Activated CD4-positive, alpha-beta T cell treated with anti-CD3 and anti-CD28 coated beads, Interleukin-2, amount 10 ng/mL, durations not matched to agents 24 days and 14 days (primary cell): ENCODE data around the gene B4GALT2. TPM values are rescaled to one million over a fixed set of nuclear protein-coding genes. Genes with fewer than 3 reads are reported as not detected.

Experiments
- DNase-seq: peaks from one replicate; pipeline ENCODE4 v3.0.0; 2022
- H3K27ac Mint-ChIP-seq: one replicate; pipeline ENCODE4 v1.8.0; 2022; ENCODE audit warnings: mild to moderate bottlenecking, mixed read lengths
- H3K27me3 Mint-ChIP-seq: one replicate; pipeline ENCODE4 v1.8.0; 2022; ENCODE audit warnings: mixed read lengths
- H3K36me3 Mint-ChIP-seq: one replicate; pipeline ENCODE4 v1.8.0; 2022; ENCODE audit warnings: low read depth, mild to moderate bottlenecking, mixed read lengths
- H3K4me1 Mint-ChIP-seq: one replicate; pipeline ENCODE4 v1.8.0; 2021; ENCODE audit warnings: mixed read lengths
- H3K4me3 Mint-ChIP-seq: one replicate; pipeline ENCODE4 v1.8.0; 2022; ENCODE audit warnings: mild to moderate bottlenecking, moderate library complexity, mixed read lengths
- H3K9me3 Mint-ChIP-seq: one replicate; pipeline ENCODE4 v1.8.0; 2021; ENCODE audit warnings: mixed read lengths
- intact Hi-C: fragments of 100-400 bp; cut with micrococcal nuclease; formaldehyde crosslinking; loops from one replicate; pipeline ENCODE4 v1.15.1; 2023
- total RNA-seq: library from RNA; stranded (reverse); gene quantifications from 2 replicates; pipeline ENCODE4 v1.2.3, GENCODE V29; 2022

Gene B4GALT2
- total RNA-seq, 1 donor from 2014 or later, result 59.7 TPM

- Mint-ChIP-seq H3K36me3 (no peaks in the 10 kb centered on the region), H3K9me3 (no peaks in the 10 kb centered on the region), H3K27me3 (no peaks in the 10 kb centered on the region), H3K27ac (no peak overlapping the region), H3K4me3 (no peak overlapping the region), H3K4me1 (peaks cover 30% of the 10 kb centered on the region)
- DNase-seq, result peak; percentile 55
- intact Hi-C loops, result loop anchor here (5.0 to 10.0 kb wide), 3 partner anchors 268 to 1549 kb away; partner anchors contain the start of genes CFAP57, EBNA1BP2 and NASP
Observed at GRCh38 chr1:44033041-44033575, 54.1 kb downstream of the B4GALT2 start.

GRCh38 chr1:44033756-44034155 lies 54.7 kb downstream of the B4GALT2 start:
- intact Hi-C loops, result loop anchor here (5.0 to 10.0 kb wide), 3 partner anchors 269 to 1549 kb away; partner anchors contain the start of genes CFAP57, EBNA1BP2 and NASP
- no peaks in the 10 kb centered on the region for H3K9me3 Mint-ChIP-seq
- no peak overlapping the region for H3K27ac Mint-ChIP-seq
- no peaks in the 10 kb centered on the region for H3K36me3 Mint-ChIP-seq
- H3K27me3 Mint-ChIP-seq, result no peaks in the 10 kb centered on the region
- no peak overlapping the region for H3K4me3 Mint-ChIP-seq
- no peak for DNase-seq
- H3K4me1 Mint-ChIP-seq, result peaks cover 27% of the 10 kb centered on the region

GRCh38 chr1:44034423-44034822 lies 55.4 kb downstream of the B4GALT2 start:
- DNase-seq, result peak; percentile 55
- H3K9me3 Mint-ChIP-seq, result no peaks in the 10 kb centered on the region
- H3K4me3 Mint-ChIP-seq, result no peak overlapping the region
- H3K27me3 Mint-ChIP-seq, result no peaks in the 10 kb centered on the region
- intact Hi-C loops, result loop anchor here (5.0 to 10.0 kb wide), 3 partner anchors 270 to 1548 kb away; partner anchors contain the start of genes CFAP57, EBNA1BP2 and NASP
- no peaks in the 10 kb centered on the region for H3K36me3 Mint-ChIP-seq
- H3K27ac Mint-ChIP-seq, result no peak overlapping the region
- peaks cover 22% of the 10 kb centered on the region for H3K4me1 Mint-ChIP-seq

DNA sequence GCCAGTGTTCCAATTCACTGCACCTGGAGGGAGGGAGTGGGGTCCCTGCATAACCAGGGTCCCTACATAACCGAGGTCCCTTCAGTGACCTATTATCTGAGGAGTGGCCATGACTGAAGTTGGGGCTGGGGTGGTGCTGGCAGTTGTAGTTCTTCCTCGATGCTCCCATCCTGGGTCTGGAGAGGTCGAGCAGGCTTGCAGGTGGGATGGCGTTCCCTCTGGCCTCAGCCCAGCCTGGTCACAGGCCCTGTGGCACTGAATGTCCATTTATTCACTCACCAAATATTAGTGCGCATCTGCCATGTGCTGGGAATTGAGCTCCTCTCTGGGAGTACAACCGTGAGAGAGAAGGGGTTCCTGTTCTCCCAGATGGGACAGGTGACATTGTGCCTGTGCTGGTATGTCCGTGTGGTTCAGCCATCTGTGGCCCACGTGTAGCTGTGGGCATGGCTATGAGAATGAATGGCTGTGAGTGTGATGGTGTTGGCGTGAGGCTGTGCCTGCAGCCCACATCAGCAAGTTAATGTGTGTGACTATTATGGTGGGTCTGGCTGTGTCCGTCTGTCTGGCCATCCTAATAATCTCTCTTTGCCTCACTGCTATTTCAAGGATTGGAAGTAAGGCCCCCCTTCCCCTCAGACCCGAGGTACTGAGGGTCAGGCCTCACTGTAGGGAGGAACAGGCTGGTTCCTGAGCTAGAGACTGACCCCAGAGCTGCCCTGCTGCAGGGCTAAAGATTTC lies 56.1 kb downstream of the B4GALT2 start:
- Mint-ChIP-seq H3K27me3 (peaks cover 4% of the 10 kb centered on the region), H3K4me1 (peaks cover 18% of the 10 kb centered on the region), H3K9me3 (no peaks in the 10 kb centered on the region), H3K36me3 (no peaks in the 10 kb centered on the region), H3K4me3 (no peak overlapping the region), H3K27ac (no peak overlapping the region)
- intact Hi-C loops, result loop anchor here (5.0 to 10.0 kb wide), 3 partner anchors 270 to 1547 kb away; partner anchors contain the start of genes CFAP57, EBNA1BP2 and NASP
- DNase-seq, result peak; percentile 55

- Mint-ChIP-seq H3K9me3 (no peaks in the 10 kb centered on the region), H3K4me1 (peaks cover 18% of the 10 kb centered on the region), H3K27me3 (peaks cover 9% of the 10 kb centered on the region), H3K36me3 (no peaks in the 10 kb centered on the region), H3K27ac (no peak overlapping the region), H3K4me3 (no peak overlapping the region)
- intact Hi-C loops, result loop anchor here (1.0 to 10.0 kb wide), 3 partner anchors 31 to 507 kb away; no protein-coding TSS in a partner anchor
- DNase-seq, result peak; percentile 59
Observed at GRCh38 chr1:44035726-44036408, 56.9 kb downstream of the B4GALT2 start.

DNA sequence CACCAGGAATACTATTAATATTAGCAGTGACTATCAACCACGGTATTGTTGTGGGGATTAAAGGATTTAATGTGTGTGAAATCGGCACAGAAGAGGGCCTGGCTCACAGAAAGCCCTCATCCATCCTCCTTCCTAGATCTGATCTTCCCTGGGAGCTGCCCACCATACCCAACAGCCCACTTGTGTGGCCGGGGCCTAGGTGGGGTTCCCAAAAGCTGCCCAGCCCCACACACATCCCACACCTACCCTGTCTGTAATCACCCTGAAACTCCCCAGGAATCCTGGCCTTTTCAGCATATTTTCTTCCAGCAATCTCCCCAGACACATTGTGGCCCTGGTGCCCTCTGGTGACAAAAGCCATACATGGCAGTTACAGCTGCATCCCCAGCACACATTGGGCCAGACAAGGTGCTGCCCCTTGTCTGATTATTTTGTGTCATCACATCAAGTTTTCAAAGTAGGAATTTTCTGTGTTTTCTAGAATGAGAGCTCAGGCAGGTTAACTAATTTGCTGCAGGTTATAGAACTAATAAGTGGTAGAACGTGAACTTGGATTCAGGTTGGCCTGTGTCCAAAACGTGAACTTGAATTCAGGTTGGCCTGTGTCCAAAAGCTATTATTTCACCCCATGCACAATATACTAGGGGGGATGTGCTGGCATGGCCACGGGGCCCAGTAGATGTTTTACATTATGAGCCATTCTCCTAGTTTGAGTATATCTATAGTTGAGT lies 57.6 kb downstream of the B4GALT2 start:
- Mint-ChIP-seq H3K4me1 (peaks cover 14% of the 10 kb centered on the region), H3K36me3 (no peaks in the 10 kb centered on the region), H3K4me3 (no peak overlapping the region), H3K9me3 (no peaks in the 10 kb centered on the region), H3K27ac (peak overlapping the region; percentile 18), H3K27me3 (peaks cover 11% of the 10 kb centered on the region)
- peak; percentile 91 for DNase-seq
- intact Hi-C loops, result loop anchor here (1.0 to 10.0 kb wide), 3 partner anchors 31 to 508 kb away; no protein-coding TSS in a partner anchor

DNA sequence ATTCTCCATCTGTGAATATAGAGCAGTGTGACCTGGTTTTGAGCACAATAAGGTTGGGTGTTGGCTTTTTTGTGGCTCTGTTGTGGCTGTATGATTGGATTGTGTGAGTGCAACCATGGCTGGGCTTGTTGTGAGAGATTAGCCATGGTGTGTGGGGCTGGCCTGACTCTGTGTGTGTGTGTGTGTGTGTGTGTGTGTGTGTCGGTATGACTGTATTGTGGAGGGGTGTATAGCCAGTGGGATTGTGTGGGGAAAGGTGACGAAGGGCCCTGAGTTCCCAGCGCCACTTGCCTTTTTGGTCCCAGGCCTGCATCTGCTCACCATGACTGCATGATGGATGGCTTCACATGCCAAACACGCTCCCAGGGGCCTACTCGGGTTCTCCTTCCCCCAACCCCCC lies 58.1 kb downstream of the B4GALT2 start:
- Mint-ChIP-seq H3K27ac (no peak overlapping the region), H3K9me3 (no peaks in the 10 kb centered on the region), H3K36me3 (no peaks in the 10 kb centered on the region), H3K4me1 (peaks cover 9% of the 10 kb centered on the region), H3K27me3 (peaks cover 11% of the 10 kb centered on the region), H3K4me3 (no peak overlapping the region)
- no peak for DNase-seq
- intact Hi-C loops, result loop anchor here (2.0 to 10.0 kb wide), 2 partner anchors 272 to 508 kb away; no protein-coding TSS in a partner anchor

DNA sequence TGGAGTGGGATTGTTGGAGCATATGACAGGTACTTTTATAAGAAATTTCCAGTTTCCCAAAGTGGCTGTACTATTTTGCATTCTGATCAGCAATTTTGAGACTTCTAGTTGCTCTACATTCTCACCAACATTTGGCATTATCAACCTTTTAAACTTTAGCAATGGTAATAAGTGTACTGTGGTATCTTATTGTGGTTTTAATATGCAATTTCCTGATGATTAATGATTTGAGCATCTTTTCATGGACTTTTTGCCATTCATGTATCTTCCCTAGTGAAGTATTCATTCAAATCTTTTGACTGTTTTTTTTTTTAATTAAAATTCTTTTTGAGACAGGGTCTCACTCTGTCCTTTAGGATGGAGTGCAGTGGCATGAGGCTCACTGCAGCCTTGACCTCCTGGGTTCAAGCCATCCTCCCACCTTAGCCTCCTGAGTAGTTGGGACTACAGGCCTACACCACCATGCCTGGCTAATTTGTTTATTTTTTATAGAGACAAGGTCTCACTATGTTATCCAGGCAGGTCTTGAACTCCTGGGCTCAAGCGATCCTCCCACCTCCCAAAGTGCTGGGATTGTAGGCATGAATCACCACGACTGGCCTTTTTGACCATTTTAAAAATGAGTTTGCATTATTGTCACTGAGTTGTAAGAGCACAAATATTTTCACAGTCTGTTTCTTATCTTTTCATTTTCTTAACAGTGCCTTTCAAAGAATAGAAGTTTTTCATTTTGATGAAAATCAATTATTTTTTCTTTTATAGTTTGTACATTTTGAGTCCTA lies 60.1 kb downstream of the B4GALT2 start:
- Mint-ChIP-seq H3K27me3 (peaks cover 11% of the 10 kb centered on the region), H3K4me3 (no peak overlapping the region), H3K27ac (no peak overlapping the region), H3K9me3 (no peaks in the 10 kb centered on the region), H3K4me1 (peaks cover 2% of the 10 kb centered on the region), H3K36me3 (no peaks in the 10 kb centered on the region)
- no peak for DNase-seq
- intact Hi-C loops, result loop anchor here (10.0 kb wide), 1 partner anchor 274 kb away; no protein-coding TSS in a partner anchor

DNA sequence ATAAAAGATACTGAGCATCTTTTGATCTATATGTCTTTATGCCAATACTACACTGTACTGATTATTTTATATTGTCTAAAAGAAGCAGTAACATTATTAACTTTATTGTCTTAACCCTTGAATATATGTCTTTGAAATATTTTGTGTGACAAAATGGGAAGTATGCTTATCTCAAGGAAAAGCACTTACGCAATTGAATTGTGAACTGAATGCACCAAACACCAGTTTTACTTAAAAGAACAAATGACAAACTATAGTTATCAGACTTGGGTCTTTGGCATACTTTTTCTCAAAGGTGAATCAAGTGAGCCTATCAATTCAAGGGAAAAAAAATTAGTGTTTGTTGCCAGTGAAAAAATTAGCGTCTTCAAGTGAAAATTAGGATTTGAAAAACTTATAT lies 61.4 kb downstream of the B4GALT2 start:
- peaks cover 2% of the 10 kb centered on the region for H3K4me1 Mint-ChIP-seq
- H3K4me3 Mint-ChIP-seq, result no peak overlapping the region
- no peak for DNase-seq
- H3K27ac Mint-ChIP-seq, result no peak overlapping the region
- H3K36me3 Mint-ChIP-seq, result no peaks in the 10 kb centered on the region
- peaks cover 11% of the 10 kb centered on the region for H3K27me3 Mint-ChIP-seq
- intact Hi-C loops, result no loop called here
- H3K9me3 Mint-ChIP-seq, result no peaks in the 10 kb centered on the region

Other genes with a start within 250 kb of the B4GALT2 start
- 0.43 TPM in 1 of 2 replicates, not detected in the other for gene ARTN, start 45.4 kb upstream of the B4GALT2 start, total RNA-seq
- gene IPO13, start 32.3 kb upstream of the B4GALT2 start, total RNA-seq, result 26.3 and 26.6 TPM in 2 replicates
- 71.0 and 71.8 TPM in 2 replicates for gene DPH2, start 9.2 kb upstream of the B4GALT2 start, total RNA-seq
- 181 and 182 TPM in 2 replicates for gene ATP6V0B, start 4.2 kb upstream of the B4GALT2 start, total RNA-seq
- 3.0 and 4.3 TPM in 2 replicates for gene CCDC24, start 12.4 kb downstream of the B4GALT2 start, total RNA-seq
- gene SLC6A9, start 52.3 kb downstream of the B4GALT2 start, total RNA-seq, result 6.3 and 6.5 TPM in 2 replicates
- not detected in 2 replicates for gene KLF17, start 139.6 kb downstream of the B4GALT2 start, total RNA-seq
- not detected in 2 replicates for gene KLF18, start 162.4 kb downstream of the B4GALT2 start, total RNA-seq
- gene DMAP1, start 234.3 kb downstream of the B4GALT2 start, total RNA-seq, result 34.1 and 36.0 TPM in 2 replicates